Suprapubic skin (tissue), 4 donors: Measurements from ENCODE around the gene TSKU. TPM values are rescaled to one million over a fixed set of nuclear protein-coding genes. Genes with fewer than 3 reads are reported as not detected.

Experiments used
- DNase-seq, 2 donors: peaks; one replicate each; pipeline ENCODE4 v3.0.0-alpha.2; 2019; ENCODE audit warnings: low spot score in 2 of 2
- H3K27ac ChIP-seq: fragments of 200-600 bp; sonication (generic); one replicate; pipeline ENCODE4 v1.5.1; 2019
- H3K27me3 ChIP-seq: fragments of 200-600 bp; sonication (generic); one replicate; pipeline ENCODE4 v1.5.1; 2019
- H3K36me3 ChIP-seq: fragments of 200-600 bp; sonication (generic); one replicate; pipeline ENCODE4 v1.5.1; 2019
- H3K4me1 ChIP-seq: fragments of 200-600 bp; sonication (generic); one replicate; pipeline ENCODE4 v1.5.1; 2019
- H3K4me3 ChIP-seq: fragments of 200-600 bp; sonication (generic); one replicate; pipeline ENCODE4 v1.5.1; 2019; ENCODE audit warnings: mild to moderate bottlenecking
- H3K9me3 ChIP-seq: fragments of 200-600 bp; sonication (generic); one replicate; pipeline ENCODE4 v1.5.1; 2019
- CTCF ChIP-seq, 2 donors: fragments of 200-600 bp in 1 of 2; fragments of 450-650 bp in 1 of 2; sonication (generic) in 1 of 2; IDR thresholded peaks; one replicate each; pipeline ENCODE4 v1.5.1; 2016 to 2019; ENCODE audit warnings: antibody characterized with exemption in 2 of 2, mild to moderate bottlenecking in 1 of 2, moderate library complexity in 1 of 2
- EP300 ChIP-seq: sonication (generic); formaldehyde crosslinking; IDR thresholded peaks from one replicate; pipeline ENCODE4 v1.6.1; 2017; ENCODE audit warnings: antibody characterized with exemption
- POLR2A ChIP-seq, 2 donors: fragments of 450-650 bp; IDR thresholded peaks; one replicate each; pipeline ENCODE4 v1.6.1; 2017; ENCODE audit warnings: antibody characterized with exemption in 2 of 2, mild to moderate bottlenecking in 2 of 2, moderate library complexity in 2 of 2
- POLR2AphosphoS5 ChIP-seq, 3 donors: sonication (generic); formaldehyde crosslinking; IDR thresholded peaks; one replicate each; pipeline ENCODE4 v1.6.1; 2017; ENCODE audit warnings: antibody characterized with exemption in 3 of 3
- WGBS: methylation state at CpG from one replicate; pipeline ENCODE4 v1.1.5; 2018; 5-methylcytosine and 5-hydroxymethylcytosine counted together
- total RNA-seq, 4 donors: library from RNA; depleted of rRNA; stranded (reverse); fragments of >200 nt; gene quantifications; one replicate each; pipeline ENCODE4 v1.1.0, GENCODE V29; 2016

TSKU gene
- total RNA-seq, 4 donors from 2014 or later = 85.5 to 155 (median 128) TPM

GRCh38 chr11:76799066-76799804, 16.1 kb downstream of the TSKU start:
- Histone ChIP-seq H3K4me3 (peak overlapping the region; percentile 32), H3K4me1 (peaks cover 69% of the 10 kb centered on the region), H3K9me3 (no peaks in the 10 kb centered on the region), H3K36me3 (peaks cover 26% of the 10 kb centered on the region), H3K27me3 (no peaks in the 10 kb centered on the region), H3K27ac (peak overlapping the region; percentile 7)
- DNase-seq = peak; percentile 94 to 95
- 16% methylated on average over 23 of the region's 47 CpGs for WGBS
- TF ChIP-seq POLR2A (IDR thresholded peaks at IDR 0.05) (no peak), CTCF (IDR thresholded peaks at IDR 0.05) (peak; percentile 85 to 94), POLR2AphosphoS5 (IDR thresholded peaks at IDR 0.05) (peak in 2 of 3 donors; percentile 83 to 85)

DNA sequence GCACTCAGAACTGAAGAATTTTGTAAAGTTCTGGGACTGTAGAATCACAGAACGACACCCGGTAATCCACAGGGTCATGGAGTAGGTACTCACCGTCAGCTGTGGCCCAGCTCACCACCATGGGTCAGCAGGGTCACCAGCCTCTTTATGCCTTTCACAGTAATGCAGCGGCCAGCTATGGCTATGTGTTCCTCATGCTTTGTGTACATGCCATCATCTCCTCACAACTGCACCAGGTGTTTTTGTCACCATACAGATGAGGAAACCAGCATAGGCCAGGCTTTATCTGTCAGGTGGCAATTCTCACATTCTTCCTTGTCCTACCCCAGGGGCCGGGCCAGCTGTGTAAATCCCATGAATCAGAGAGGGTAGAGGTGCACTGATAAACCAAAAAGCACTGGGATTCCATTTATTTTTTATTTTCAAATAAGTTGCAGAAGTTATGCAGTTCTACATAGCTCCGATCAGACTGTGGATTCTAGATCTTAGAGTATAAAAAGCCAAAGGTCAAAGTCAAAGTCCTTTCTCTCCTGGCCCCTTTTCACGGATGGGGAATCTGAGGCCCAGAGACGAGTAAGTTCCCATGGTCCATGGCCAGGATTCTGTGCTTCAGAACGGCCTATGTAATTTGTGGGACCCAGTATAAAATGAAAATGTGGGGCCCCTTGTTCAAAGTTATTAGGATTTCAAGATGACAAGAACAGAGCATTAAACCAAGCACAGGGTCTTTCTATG, 17.5 kb downstream of the TSKU start:
- peaks cover 69% of the 10 kb centered on the region for H3K4me1 ChIP-seq
- DNase-seq = peak in 1 of 2 donors; percentile 65
- WGBS = 91% methylated on average over 9 of the region's 9 CpGs

GRCh38 chr11:76801225-76801624, 18.1 kb downstream of the TSKU start:
- Histone ChIP-seq H3K4me1 (peaks cover 69% of the 10 kb centered on the region), H3K9me3 (no peaks in the 10 kb centered on the region), H3K27me3 (no peaks in the 10 kb centered on the region), H3K4me3 (no peak overlapping the region), H3K36me3 (peaks cover 15% of the 10 kb centered on the region), H3K27ac (peak overlapping the region; percentile 9)
- peak in 1 of 2 donors; percentile 54 for DNase-seq
- WGBS = 78% methylated on average over 2 of the region's 2 CpGs
- no peak for TF ChIP-seq POLR2AphosphoS5 (IDR thresholded peaks at IDR 0.05)
- TF ChIP-seq EP300 = no peak
- no peak for TF ChIP-seq CTCF (IDR thresholded peaks at IDR 0.05)
- no peak for TF ChIP-seq POLR2A (IDR thresholded peaks at IDR 0.05)

More for the DNA sequence above, 17.5 kb downstream of the TSKU start:
- no peak overlapping the region for H3K4me3 ChIP-seq
- TF ChIP-seq EP300 = no peak
- no peak for TF ChIP-seq POLR2AphosphoS5 (IDR thresholded peaks at IDR 0.05)
- TF ChIP-seq CTCF (IDR thresholded peaks at IDR 0.05) = no peak
- TF ChIP-seq POLR2A (IDR thresholded peaks at IDR 0.05) = no peak
- no peak overlapping the region for H3K27ac ChIP-seq
- H3K36me3 ChIP-seq = peaks cover 21% of the 10 kb centered on the region
- H3K9me3 ChIP-seq = no peaks in the 10 kb centered on the region
- H3K27me3 ChIP-seq = no peaks in the 10 kb centered on the region

GRCh38 chr11:76801736-76802135, 18.6 kb downstream of the TSKU start:
- peaks cover 70% of the 10 kb centered on the region for H3K4me1 ChIP-seq
- H3K36me3 ChIP-seq = peaks cover 10% of the 10 kb centered on the region
- no peak overlapping the region for H3K4me3 ChIP-seq
- TF ChIP-seq POLR2AphosphoS5 (IDR thresholded peaks at IDR 0.05) (no peak), EP300 (no peak), CTCF (IDR thresholded peaks at IDR 0.05) (no peak), POLR2A (IDR thresholded peaks at IDR 0.05) (no peak)
- no peak overlapping the region for H3K27ac ChIP-seq
- peak in 1 of 2 donors; percentile 8 for DNase-seq
- H3K9me3 ChIP-seq = no peaks in the 10 kb centered on the region
- no peaks in the 10 kb centered on the region for H3K27me3 ChIP-seq
- WGBS = 51% methylated on average over 2 of the region's 2 CpGs

GRCh38 chr11:76802151-76802550, 19.0 kb downstream of the TSKU start:
- H3K4me1 ChIP-seq = peaks cover 70% of the 10 kb centered on the region
- TF ChIP-seq POLR2AphosphoS5 (IDR thresholded peaks at IDR 0.05) (no peak), CTCF (IDR thresholded peaks at IDR 0.05) (no peak), POLR2A (IDR thresholded peaks at IDR 0.05) (no peak), EP300 (no peak)

More at GRCh38 chr11:76802151-76802550, 19.0 kb downstream of the TSKU start:
- Histone ChIP-seq H3K4me3 (no peak overlapping the region), H3K27ac (peak overlapping the region; percentile 36), H3K36me3 (peaks cover 6% of the 10 kb centered on the region), H3K9me3 (no peaks in the 10 kb centered on the region), H3K27me3 (no peaks in the 10 kb centered on the region)
- WGBS = 84% methylated on average over 3 of the region's 3 CpGs
- DNase-seq = peak in 1 of 2 donors; percentile 15
